Activated CD8-positive, alpha-beta memory T cell treated with anti-CD3 and anti-CD28 coated beads for 4 hours (primary cell): ENCODE data around the gene DUS1L.

Experiments used
- DNase-seq, 2 donors: peaks; one replicate each; pipeline ENCODE4 v3.0.0-alpha.2; 2020; ENCODE audit warnings: low read depth in 2 of 2

The DUS1L gene

DNA sequence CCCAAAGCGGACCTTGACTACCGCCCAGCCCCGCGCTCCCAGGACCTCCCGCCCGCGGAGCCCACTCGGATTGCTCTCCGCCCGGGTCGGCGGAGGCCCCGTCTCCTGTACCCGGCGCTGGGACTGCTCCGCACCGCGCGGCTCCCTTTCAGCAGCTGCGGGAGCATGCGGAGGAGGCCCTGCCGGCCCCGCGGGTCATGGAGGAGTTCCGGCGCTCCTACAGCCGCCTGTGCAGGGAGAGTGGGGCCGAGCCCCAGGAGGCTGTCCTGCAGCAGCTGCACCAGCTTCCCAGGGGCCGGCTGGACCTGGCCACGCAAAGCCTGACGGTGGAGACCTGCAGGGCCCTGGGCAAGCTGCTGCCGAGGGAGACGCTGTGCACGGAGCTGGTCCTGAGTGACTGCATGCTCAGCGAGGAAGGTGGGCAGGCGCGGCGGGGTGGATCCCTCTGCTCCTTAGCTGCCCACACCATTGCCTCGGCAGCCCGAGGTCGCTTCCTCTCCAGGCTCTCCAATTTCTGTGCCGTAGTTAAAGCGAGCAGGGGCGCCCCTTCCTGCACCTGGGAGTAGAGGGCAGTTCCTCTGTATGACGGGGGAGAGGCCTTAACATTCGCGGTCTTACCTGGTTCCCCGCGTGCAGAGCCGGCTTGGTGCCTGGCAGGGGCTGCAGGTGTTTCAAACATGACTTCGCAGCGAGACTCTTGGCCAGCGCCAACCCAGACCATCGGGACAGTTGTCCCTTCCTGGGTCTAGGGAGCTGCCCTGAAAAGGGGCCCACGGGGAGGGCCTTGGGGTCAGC lies 42.0 kb downstream of the DUS1L start:
- no peak for DNase-seq

GRCh38 chr17:82022981-82023446 lies 42.6 kb downstream of the DUS1L start, which contains the start of gene LRRC45:
Gene LRRC45 (plus strand): TSS chr17:82023305. CDS start chr17:82023644, 339 bp downstream.
- DNase-seq = peak; percentile 99 to 100

- no peak for DNase-seq
Observed at GRCh38 chr17:82022310-82022980, 43.2 kb downstream of the DUS1L start, which contains the start of gene CENPX. Gene CENPX (minus strand): TSS chr17:82022878. CDS start chr17:82022861, 17 bp downstream.

GRCh38 chr17:82021900-82022309 lies 43.7 kb downstream of the DUS1L start:
- DNase-seq = no peak

DNA sequence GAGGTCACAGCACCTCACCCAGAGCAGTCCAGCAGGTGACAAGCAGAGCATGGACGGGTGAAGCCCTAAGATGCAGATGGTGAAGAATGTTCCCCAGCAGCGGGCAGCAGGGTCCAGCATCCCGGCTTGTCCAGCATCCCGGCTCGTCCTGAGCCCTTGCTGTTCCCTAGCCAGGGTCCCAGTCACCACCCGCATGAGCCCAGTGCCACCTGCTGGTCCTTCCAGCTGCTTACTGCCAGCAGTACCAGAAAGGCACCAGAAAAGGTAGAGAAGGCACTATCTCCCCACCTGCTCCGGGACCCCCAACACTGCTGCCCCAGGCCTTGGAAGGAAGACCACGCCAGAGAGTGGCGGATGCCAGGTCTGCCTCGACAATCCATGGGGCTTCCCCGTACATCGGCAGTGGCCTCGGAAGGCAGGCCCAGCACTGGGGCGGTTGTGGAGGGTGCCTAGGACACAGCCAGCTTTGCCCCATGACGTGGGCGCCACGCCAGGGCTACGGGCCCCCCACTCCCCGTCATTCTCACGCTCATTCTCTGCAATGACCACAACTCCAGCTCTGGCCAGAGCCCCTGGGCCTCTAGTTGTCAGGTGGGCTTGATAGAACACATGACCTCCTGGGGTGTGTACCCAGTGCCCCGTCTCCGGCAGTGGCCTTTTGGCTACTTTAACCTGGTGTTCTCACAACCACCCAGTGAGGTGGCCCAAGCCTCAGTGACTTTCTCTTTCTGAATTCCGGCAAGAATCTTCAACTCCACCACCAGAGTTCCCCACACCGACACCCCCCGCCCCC lies 44.3 kb downstream of the DUS1L start:
- DNase-seq = no peak

GRCh38 chr17:82020572-82021106 lies 45.0 kb downstream of the DUS1L start:
- no peak for DNase-seq

DNA sequence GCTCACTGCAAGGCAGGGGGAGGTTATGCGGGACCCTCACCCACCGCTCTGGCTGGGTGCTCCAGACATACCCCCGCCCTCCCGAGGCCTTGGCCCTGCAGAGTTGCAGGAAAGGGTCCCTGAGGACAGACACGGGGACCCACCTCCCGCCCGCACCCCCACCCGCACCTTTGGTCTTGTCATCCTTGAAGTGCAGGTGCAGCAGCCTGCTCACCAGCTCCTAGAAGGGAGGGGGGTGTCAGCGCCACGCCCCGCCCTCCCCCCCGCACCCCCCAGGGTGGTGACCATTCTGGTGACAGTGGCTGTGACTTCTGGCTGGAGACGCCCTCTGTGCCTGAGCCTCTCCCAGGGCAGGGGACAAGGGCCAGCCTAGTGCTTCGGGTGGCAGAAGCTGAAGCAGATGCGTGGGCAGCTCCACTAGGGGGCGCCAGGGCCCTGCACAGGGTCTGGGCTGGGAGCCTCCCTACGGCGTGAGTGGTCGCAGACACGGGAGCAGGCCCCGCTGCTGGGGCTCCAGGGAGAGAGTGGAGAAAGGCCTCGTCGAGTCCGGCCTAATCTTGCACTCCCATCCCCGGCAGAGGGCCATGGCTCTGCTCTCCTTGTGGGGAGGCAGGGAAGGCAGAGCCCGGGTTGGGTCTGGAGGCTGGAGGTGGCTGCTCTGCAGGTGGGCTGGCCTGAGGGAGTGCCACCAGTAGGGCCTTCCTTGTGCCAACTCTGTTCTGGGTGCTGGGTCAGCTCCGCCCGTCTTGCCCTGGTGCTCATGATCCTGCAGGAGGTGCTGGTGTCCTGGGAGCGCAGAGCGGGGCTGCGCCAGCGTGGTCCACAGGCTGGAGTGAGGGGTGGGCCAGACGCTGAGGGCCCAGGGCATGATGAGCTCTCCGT lies 45.7 kb downstream of the DUS1L start:
- DNase-seq = peak; percentile 21 to 33

- DNase-seq = no peak
Observed at GRCh38 chr17:82018989-82019689, 46.5 kb downstream of the DUS1L start.

- DNase-seq = no peak
Observed at GRCh38 chr17:82018152-82018988, 47.2 kb downstream of the DUS1L start.

DNA sequence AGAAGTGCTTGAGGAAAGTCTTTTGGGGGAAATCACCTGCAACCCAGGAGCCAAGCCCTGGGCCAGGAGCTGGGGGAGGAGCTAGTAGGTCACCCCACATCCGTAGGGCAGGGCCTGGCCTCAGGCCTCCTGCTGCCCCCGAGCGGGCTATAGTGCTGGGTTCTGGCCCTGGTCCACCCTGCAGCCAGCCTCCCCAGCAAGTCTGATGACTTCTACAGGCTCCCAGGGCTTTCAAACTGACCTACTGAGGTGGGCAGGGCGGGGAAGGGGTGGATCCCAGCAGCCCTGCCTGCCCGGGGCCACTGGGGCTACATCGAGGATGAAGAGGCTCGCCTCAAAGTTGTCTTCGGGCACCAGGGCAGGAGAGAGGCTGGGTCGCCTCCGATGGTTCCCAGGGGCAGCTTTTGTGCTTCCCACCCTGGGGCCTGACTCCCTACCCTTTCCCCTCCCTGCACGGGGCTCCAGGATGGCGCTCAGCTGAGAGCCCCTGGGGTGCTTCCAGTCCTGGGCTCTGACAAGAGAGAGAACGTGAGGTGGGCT lies 47.9 kb downstream of the DUS1L start:
- DNase-seq = no peak

DNA sequence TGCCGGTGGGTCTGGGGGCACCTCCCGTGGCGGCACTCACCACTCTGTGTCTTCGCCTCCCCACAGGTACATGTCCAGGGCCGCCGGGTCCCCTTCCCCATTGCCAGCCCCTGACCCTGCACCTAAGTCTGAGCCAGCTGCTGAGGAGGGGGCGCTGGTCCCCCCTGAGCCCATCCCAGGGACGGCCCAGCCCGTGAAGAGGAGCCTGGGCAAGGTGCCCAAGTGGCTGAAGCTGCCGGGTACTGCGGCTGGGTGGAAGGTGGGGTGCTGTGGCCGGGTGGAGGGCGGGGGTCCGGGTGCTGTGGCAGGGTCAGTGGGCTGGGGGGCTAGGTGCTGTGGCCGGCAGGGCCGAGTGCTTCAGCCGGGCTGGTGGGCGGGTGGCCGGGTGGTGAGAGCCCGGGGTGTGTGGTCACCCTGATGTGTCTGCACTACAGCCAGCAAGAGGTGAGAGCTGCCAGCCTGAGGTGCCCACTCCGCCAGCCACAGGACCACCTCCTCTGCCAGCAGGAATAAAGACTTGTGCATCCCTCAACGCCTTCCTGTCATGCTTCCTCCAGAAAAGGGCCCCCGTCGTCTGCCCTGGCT lies 48.6 kb downstream of the DUS1L start:
- no peak for DNase-seq

GRCh38 chr17:82016061-82016874 lies 49.3 kb downstream of the DUS1L start:
- no peak for DNase-seq

- DNase-seq = no peak
Observed at GRCh38 chr17:82015311-82015971, 50.2 kb downstream of the DUS1L start.

GRCh38 chr17:82014971-82015310 lies 50.7 kb downstream of the DUS1L start:
- DNase-seq = no peak

DNA sequence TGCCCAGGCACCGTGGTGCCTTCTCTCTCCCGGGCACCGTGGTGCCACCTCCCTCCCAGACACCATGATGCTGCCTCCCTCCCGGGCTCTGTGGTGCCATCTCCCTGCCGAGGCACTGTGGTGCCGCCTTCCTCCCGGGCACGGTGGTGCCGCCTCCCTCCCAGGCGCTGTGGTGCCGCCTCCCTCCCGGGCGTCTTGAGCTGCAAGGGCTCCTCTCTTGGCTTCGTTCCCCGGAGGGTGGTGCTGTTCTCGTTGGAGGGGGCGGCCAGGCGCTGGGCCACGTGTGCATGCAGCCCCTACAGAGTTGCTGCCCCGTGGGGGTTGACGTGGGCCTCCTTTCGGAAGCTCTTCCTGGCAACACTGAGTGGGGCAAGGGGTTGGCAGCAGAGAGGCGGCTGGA lies 51.2 kb downstream of the DUS1L start:
- no peak for DNase-seq

DNA sequence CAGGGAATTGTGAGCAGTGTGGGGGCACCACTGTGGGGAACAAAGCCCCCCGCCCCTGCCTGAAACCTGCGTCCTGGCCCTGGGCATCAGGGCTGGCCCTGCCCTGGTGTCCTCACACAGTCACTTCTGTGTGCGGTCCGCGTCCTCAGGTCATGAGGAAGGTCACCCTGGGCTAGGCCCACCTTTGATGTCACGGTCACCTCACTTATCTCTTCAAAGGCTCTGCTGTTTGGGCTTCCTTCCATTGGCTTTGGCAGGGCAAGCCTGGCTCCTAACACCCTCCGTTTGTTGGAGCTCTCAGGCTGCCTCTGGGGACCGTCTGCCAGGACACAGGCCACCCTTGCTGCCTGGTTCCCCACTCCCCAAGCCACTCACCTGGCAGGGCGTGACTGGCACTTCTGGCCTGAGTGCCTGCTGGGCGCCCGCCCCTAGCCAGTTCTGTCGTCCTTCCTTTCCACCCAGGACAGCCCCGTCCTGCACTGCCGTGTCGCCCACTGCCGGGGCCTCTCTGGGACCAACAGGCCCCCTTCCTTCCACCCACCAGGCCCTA lies 51.8 kb downstream of the DUS1L start:
- DNase-seq = no peak

GRCh38 chr17:82013341-82013740 lies 52.3 kb downstream of the DUS1L start:
- DNase-seq = no peak
